Stimulated activated CD8-positive, alpha-beta memory T cell treated with anti-CD3 and anti-CD28 coated beads, Interleukin-4, amount 100 ng/mL, for 4 hours (primary cell): ENCODE data around the gene PDE5A.
"Not testable (repeated sequence)": the region's sequence is repeated elsewhere in the genome, so short reads cannot be mapped to it uniquely, and the experiment has no call there.

ENCODE experiments used
- DNase-seq, 2 donors: peaks; one replicate each; pipeline ENCODE4 v3.0.0-alpha.2; 2020; ENCODE audit warnings: low read depth in 2 of 2, low spot score in 1 of 2

The PDE5A gene

DNA sequence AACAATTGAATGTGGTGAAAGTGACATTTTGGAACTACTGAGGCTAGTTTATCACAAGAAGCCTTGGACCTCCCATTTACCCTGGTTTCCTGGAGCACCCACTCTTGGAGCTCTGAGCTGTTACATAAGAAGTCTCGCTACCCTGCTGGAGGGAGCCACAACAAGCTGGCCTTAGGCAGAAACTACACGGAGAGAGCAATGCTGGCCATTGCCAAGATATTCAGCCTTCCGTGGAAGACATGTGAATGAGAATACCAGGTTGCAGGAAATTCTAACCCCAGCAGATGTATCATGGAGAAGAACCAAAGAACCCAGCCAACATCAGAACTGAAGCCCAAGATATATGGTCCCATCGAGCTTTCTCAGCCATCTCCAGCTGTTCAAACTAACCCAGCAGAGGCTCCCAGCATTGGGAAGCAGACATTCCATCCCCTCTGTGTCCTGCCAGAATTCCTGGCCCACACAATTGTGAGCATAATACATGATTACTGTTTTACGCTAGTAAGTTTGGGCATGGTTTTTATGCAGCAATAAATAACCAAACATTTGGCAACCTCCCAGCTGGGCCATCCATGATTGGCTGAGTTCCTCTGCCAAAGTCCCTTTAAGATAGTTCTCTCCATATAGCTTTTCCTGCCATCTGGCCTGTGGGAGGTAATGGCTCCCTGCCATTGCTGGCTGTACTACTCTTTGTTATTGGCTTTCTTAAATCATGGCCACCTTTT, 17.9 kb upstream of the PDE5A start:
- no peak for DNase-seq

- DNase-seq, result no peak
These were observed 14.9 kb upstream of the PDE5A start for GRCh38 chr4:119643306-119644042.

DNA sequence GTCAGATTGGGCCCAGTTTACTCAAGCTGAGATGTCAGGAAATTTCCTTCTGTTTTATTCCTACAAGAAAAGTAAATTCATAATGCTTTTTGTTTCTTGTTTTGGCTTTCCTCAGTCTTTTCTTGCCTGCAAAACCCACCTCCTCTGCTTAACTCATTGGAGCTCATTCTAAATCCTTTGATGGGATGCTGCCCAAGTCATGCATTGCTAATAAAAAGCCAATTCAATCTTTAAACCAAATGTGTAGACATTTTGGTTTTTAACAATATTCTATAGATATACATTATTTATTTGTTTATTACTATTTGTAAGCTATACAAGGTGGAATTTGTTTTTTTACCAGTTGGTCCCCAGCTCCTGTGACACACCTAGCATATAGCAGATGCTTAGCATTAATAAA, 13.2 kb upstream of the PDE5A start:
- no peak for DNase-seq

- no peak for DNase-seq
These were observed 9.8 kb upstream of the PDE5A start for GRCh38 chr4:119638359-119638758.

DNA sequence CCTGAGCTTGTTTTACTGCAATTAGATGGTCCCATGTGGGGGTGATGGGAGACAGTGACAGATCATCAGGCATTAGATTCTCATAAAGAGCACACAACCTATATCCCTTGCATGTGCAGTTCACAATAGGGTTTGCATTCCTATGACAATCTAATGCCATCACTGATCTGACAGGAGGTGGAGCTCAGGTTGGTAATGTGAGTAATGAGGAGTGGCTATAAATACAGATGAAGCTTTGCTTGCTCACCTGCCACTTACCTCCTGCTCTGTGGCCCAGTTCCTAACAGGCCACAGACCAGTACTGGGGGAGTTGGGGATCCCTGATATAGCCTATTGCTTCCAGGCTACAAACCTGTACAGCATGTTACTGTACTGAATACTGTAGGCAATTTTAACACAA, 8.2 kb upstream of the PDE5A start:
- not testable (repeated sequence) for DNase-seq

DNA sequence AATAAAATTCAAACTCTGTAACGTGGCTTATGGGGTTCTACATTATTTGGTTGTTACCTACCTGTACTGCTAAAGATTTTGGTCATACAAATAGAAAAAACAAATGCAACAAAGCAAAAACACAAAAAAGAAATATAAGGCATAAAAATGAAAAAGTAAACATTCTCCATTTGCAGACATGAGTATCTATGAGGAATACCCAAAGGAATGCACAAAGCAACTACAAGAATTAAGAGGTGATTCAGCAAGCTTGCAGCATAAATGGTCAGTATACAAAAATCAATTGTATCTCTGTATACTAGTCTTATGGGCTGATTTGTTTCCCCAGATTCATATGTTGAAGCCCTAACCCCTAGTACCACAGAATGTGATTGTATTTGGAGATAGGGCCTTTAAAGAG, 3.6 kb upstream of the PDE5A start:
- DNase-seq, result no peak

DNA sequence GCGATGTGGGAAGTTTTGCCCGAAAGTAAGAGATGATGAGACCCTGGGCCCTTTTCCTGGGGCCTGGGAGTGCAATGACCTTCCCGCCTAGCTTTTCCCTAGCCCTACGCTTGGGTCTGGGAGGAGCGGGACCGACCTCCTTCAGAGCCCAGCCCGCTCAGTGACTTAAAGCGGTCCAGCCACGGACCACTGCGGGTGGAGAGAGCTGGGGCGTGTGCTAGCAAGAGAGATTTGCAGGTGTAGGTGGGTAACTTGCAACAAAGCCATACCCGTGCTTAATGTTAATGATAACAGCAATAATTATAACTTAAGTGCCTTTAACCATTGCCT, 503 bp upstream of the PDE5A start:
- no peak for DNase-seq

DNA sequence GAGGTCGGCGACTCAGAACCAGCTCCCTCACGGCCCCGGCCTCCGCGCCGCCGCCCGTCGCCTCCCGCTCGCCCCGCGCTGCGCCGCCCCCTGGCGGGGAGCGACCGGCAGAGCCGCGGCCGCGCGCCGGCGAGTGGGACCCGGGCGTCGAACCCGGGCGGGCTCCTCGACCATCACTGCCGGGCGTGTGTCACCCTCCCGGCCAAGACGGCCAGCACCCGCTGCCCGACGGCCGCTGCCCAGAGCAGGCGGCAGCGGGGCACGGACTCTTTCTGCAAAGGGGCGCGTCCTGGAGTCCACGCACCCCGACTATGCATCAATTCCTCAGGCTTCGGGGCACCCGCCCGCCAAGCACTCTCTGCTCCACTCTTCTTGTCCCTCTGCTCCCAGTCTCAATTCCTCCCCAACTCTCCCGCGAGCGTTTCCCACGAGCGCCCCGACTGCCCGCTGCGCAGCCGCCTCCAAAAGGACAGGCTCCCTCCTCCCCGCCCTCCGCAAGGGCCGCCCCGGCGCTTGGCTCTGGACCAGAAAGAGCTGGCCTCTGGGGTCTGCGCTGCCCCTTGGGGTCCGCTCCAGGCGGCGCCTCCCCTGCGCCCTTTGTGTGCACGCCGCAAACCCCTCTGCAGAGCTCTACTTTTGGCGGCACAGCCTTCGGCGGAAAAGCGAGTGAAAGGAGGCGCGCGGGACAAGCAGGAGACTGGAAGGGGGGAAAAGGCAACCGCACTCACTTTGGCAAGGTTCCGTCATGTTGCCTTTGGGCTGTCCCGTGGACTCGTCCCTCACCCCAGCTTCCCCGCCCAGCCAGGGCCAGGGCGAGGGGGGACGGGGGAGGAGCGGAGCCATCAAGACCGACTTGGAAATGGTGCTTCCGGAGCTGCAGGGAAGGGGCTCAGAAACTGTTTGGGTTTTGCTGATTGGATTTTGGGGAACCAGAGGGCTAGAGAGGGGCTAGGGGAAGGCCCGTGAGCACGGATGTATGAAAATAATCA, 1.0 kb downstream of the PDE5A start:
- no peak for DNase-seq

DNA sequence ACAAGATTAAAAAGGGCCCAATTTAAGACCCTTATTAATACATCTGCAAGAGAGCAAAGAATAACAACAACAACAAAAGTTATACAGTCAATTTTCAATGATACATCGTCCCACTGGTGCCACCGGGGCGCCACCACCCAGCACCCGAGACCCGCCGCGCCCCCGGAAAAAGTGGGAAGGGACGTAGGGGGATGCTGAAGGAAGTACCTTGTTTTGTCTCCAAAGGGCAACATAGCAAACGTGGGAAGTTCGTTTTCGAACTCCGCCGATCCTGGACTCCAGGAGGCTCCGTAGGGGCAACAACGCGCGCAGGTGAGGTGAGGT, 1.7 kb downstream of the PDE5A start:
- DNase-seq, result no peak

DNA sequence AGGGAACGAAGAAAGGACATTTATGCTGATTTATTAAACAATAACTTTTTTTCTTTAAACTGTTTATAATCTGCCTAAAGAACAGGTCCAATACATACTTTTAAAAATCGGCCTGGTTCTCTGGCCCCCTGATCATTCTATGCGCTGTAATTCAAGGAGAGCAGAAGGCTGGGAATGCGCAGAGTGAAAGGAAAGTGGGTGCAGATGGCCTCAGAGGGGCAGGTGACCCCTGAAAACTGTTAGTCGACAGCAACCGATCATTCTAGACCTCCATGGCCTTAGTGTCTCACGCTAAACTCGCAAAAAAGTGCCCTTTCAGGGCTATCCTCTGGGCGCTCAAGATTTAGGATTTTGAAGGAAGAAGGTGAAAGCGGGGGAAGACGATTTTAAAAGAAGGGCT, 2.2 kb downstream of the PDE5A start:
- DNase-seq, result no peak

DNA sequence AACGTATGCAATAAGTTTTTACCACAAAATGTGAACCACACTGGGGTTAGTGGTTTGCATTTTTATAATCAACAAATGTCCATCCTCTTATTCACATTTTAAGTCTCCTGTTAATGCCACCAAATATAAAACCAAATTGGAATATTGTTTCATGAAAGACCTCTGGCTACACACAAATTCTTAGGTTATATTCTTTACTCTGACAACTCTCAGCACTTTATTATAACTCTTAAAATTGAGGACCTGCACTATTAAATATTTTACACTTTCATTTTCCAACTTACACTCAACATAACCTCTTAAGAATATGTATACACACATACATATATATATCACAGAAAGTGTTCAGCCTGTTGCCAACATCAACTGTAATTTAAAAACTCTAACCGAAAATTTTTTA, 2.8 kb downstream of the PDE5A start:
- no peak for DNase-seq

DNA sequence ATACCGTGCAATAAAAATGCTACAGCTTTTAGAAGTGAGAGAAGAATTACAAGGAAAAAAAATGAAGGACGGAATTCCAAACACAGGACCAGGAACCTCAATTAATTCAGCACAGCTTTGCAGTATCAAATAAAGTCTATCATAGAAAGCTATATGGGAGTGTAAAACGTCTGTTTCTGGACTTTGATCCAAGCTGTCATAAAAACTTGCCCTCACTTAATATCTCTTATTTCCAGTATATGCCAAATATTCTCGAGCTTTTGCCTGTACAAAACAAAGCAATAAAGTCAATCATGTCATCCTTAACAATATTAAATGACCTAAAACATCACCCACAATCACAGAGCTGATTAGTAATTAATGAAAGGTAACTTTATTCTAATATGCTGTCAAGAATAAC, 4.2 kb downstream of the PDE5A start:
- DNase-seq, result no peak

DNA sequence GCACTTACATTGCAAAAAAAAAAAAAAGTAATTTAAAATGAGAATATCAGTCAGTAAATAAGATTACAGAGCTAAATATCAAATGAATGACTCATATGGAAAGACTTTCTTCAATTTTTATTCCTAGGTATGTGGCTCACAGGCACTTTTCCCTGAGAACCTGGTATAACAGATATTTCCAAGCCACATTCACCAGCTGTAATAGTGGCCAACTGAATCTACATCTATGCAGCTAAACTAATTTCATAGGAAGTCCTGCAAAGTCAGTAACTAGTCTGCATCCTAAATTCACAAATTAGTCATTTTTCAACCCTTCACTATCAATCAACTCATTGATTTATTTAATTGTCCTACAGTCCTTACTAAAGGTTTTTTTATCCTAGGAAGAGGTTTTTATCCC, 5.6 kb downstream of the PDE5A start:
- DNase-seq, result no peak

DNA sequence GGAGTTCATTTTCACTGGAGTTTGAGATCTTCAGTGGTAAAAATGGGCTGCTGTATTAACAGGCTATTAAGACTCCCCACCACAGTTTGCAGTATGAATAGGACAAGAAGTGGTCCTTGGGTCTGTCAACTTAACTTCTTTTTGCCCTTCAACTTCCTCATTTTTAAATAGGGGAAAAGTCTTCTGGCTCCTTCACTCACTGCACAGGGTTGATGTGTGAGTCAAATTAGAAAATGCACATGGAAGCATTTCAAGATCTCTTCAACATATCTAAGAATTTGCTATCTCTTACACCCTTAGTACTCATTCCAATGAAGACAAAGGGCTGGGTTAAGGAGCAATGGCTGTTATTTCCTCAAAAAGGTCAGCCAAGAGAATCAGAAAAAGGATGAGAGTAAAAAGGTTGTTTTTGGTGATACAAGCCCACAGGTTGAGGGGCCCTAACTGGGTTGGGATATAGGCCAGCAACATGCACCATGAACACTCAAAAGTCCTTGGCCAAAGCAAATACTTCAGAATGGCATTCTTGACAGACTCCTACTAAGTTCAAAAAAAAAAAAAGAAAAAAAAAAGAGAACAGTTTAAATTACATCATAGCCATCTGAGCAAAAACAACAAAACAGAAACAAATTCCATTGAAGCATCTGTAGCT, 13.4 kb downstream of the PDE5A start:
- no peak for DNase-seq

DNA sequence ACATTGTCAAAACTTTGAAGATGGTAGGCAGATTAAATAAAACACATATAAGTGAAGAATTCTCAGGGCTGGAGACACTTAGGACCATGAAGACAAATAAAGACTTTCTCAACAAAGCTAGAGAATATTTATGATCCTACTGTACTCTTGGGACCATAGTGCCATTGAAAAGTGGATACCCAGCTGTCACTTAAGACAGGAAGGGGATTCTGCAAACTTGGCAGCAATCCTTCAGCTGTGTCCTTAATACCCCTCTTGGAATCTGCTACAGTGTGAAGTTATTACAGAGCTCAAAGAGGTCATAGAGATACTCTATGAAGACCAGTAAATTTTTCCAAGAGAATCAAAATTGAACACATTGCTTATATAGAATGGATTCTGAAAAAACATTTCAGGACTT, 24.3 kb downstream of the PDE5A start:
- DNase-seq, result no peak

DNA sequence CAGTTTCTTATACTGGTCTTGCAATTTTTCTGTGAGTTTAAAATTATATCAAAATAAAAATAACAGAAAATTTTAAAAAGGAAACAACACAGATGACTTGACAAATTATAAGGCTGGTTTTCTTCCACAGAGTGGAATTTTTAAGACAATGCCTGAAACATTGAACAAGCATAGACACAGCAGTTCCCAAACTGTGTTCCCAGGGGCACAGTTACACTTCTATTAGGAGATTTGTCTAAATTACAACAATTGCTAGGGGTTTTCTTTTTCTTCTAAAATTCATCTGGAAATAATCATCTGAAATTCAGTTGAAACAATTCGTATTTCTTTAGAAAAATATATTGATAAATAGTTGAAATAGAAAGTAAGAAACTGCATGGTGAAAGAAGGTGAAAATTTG, 26.2 kb downstream of the PDE5A start:
- DNase-seq, result no peak

DNA sequence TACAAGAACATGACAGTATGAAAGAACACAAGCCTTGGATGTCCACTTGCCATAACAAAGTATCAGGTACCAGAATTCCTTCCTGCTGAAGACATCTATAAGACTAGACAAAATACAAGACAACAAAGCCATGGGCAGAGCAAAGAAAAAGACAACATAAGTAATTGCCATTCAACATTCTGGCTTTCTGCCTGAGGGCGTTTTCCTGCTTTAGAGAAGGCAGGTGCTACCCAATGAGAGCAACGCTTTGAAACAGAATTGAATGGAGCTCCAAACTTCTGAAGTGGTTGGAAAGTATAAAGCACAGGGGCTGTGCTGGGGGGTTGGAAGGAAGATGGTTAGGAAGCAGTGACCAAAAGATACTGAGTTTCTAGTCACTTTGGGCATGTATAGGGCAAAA, 30.1 kb downstream of the PDE5A start:
- no peak for DNase-seq

DNA sequence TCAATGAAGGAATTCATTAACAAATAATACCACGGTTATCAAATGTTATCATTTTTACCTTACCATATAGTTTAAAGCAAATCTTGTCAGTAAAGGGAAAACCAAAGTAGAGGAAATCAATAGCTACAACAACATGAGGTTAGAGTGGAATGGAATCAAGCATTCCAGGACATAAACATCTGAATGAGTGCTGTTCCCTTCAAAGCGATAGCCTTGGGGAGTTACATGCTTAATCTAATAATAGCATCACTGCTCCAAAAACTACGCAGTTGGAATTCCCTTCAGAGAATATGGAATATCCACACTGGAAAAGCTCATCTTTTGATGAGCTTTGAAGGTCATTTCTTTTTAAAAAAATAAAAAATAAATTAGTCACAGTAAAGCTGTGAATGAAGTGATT, 31.2 kb downstream of the PDE5A start:
- no peak for DNase-seq

DNA sequence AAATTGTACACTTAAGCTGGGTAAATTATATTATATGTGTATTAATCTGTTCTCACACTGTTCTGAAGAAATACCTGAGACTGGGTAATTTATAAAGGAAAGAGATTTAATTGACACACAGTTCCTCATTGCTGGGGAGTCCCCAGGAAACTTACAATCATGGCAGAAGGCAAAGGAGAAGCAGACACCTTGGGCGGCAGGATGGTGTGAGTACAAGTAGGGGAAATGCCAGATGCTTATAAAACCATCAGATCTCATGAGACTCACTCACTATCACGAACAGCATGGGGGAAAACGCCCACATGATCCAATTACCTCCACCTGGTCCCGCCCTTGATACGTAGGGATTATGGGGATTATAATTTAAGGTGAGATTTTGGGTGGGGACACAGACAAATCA, 34.9 kb downstream of the PDE5A start:
- DNase-seq, result no peak

DNA sequence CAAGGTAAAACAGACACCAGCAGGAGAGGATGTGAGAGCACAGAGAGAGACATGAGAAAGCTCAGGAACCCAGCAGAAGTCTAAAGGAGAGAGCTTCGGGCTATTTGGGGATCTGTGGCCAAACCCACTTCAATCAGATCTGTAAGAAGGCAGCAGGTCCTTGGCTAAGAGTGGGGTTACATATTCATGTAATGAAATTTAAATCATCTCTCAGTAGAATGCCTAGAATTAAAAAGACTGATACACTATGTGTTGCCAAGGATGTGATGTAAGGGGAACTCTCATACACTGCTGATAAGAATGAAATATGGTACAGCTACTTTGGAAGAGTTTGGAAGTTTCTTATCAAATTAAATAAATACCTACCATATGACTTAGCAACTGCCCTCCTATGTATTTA, 35.8 kb downstream of the PDE5A start:
- no peak for DNase-seq

GRCh38 chr4:119589165-119589564, 39.4 kb downstream of the PDE5A start:
- DNase-seq, result no peak

GRCh38 chr4:119587796-119588195, 40.8 kb downstream of the PDE5A start:
- no peak for DNase-seq
